GM10248 (cell line): ENCODE measurements around the gene PTK7.
"Not testable (repeated sequence)": the region's sequence is repeated elsewhere in the genome, so short reads cannot be mapped to it uniquely, and the experiment has no call there.

ENCODE experiments used
- CTCF ChIA-PET: fragments of 300-600 bp; sonication (Branson Sonifier 250); formaldehyde crosslinking; extraction: SDS; loops from one replicate; lab custom pipeline; 2021; ENCODE audit warnings: antibody characterized with exemption; lab: Yijun Ruan, JAX
- POLR2A ChIA-PET: fragments of 350-650 bp; sonication (Branson Sonifier 250); formaldehyde crosslinking; extraction: SDS; loops from one replicate; lab custom pipeline; 2020; ENCODE audit warnings: antibody characterized with exemption; lab: Yijun Ruan, JAX
- DNase-seq: peaks from one replicate; pipeline ENCODE4 v3.0.0; 2012; ENCODE audit errors: extremely low spot score
- CTCF ChIP-seq: IDR thresholded peaks from 2 replicates; pipeline ENCODE4 v1.5.1; 2012; ENCODE audit warnings: mild to moderate bottlenecking, low read depth; ENCODE audit errors: extremely low read depth, missing control alignments, control extremely low read depth

The PTK7 gene

GRCh38 chr6:43127180-43127579 is 51.1 kb downstream of the PTK7 start:
- POLR2A ChIA-PET, result no interaction called here
- CTCF ChIA-PET, result interaction anchor here (2.0 to 9.1 kb wide), 2 partner anchors 16 to 20 kb away, joined by 4 to 41 read pairs; no protein-coding TSS in a partner anchor
- no peak for DNase-seq
- TF ChIP-seq CTCF, result no peak

GRCh38 chr6:43127877-43128276 is 51.8 kb downstream of the PTK7 start:
- CTCF ChIA-PET, result interaction anchor here (2.0 to 9.1 kb wide), 2 partner anchors 15 to 19 kb away, joined by 4 to 41 read pairs; no protein-coding TSS in a partner anchor
- POLR2A ChIA-PET, result no interaction called here
- DNase-seq, result no peak
- TF ChIP-seq CTCF, result no peak

- peak; percentile 4 for DNase-seq
- POLR2A ChIA-PET, result no interaction called here
- CTCF ChIA-PET, result interaction anchor here (9.1 kb wide), 1 partner anchor 14 kb away, joined by 41 read pairs; no protein-coding TSS in a partner anchor
- no peak for TF ChIP-seq CTCF
Measured at GRCh38 chr6:43128926-43129325, 52.8 kb downstream of the PTK7 start.

- CTCF ChIA-PET, result interaction anchor here (1.1 to 9.1 kb wide), 3 partner anchors 9 to 58 kb away, joined by 3 to 41 read pairs (median 3); no protein-coding TSS in a partner anchor
- peak; percentile 46 for DNase-seq
- TF ChIP-seq CTCF, result peak; percentile 35
- POLR2A ChIA-PET, result no interaction called here
Measured at GRCh38 chr6:43129434-43130194, 53.5 kb downstream of the PTK7 start.

DNA sequence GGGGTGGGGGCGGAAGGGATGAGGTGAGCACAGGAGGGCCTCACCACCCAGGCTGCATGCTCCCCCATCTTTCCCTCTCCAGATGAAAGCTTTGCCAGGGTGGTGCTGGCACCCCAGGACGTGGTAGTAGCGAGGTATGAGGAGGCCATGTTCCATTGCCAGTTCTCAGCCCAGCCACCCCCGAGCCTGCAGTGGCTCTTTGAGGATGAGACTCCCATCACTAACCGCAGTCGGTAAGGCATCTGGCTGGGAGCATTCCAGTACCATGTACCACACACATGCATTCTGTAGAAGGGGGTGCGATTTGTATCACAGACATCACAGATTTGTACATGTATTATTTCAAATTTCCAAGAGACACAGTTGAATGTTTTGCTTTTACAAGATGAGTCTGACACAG is 54.3 kb downstream of the PTK7 start:
- CTCF ChIA-PET, result interaction anchor here (1.1 to 9.1 kb wide), 3 partner anchors 10 to 59 kb away, joined by 3 to 41 read pairs (median 3); no protein-coding TSS in a partner anchor
- POLR2A ChIA-PET, result no interaction called here
- DNase-seq, result no peak
- no peak for TF ChIP-seq CTCF

DNA sequence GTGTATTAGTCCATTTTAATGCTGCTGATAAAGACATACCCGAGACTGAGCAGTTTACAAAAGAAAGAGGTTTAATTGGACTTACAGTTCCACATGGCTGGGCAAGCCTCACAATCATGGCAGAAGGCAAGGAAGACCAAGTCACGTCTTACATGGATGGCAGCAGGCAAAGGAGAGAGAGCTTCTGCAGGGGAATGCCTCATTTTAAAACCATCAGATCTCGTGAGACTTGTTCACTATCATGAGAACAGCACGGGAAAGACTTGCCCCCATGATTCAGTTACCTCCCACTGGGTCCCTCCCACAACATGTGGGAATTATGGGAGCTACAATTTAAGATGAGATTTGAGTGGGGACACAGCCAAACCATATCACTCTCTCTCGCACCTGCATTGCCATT is 55.3 kb downstream of the PTK7 start:
- POLR2A ChIA-PET, DNase-seq: not testable (repeated sequence)
- CTCF ChIA-PET, result interaction anchor here (9.1 kb wide), 1 partner anchor 12 kb away, joined by 41 read pairs; no protein-coding TSS in a partner anchor

DNA sequence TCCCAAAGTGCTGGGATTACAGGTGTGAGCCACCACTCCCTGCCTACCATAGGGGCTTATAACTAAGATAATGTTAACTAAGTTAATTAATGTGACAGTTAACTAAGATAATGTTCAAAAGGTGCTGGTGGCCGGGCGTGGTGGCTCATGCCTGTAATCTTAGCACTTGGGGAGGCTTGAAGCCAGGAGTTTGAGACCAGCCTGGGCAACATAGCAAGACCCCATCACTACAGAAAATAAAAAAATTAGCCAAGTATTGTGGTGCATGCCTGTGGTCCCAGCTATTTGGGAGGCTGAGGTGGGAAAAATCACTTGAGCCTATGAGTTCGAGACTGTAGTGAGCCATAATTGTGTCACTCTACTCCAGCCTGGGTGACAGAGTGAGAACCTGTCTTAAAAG is 62.2 kb downstream of the PTK7 start:
- ChIA-PET POLR2A (no interaction called here), CTCF (no interaction called here)
- no peak for TF ChIP-seq CTCF
- no peak for DNase-seq

DNA sequence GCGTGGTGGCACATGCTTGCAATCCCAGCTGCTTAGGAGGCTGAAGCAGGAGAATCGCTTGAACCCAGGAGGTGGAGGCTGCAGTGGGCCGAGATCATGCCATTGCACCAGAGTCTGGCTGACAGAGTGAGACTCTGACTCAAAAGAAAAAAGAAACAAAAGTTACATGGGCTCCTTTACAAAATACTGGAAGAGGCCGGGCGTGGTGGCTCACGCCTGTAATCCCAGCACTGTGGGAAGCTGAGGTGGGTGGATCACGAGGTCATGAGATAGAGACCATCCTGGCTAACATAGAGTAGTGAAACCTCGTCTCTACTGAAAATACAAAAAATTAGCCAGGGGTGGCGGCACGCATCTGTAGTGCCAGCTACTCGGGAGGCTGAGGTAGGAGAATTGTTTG is 63.9 kb downstream of the PTK7 start:
- DNase-seq, POLR2A ChIA-PET, CTCF ChIA-PET: not testable (repeated sequence)
